Measurements from ENCODE around the gene ZNF609.

Gene ZNF609

GRCh38 chr15:64443016-64443415 is 17.4 kb upstream of the ZNF609 start:
- TF ChIP-seq, protein P1, sequence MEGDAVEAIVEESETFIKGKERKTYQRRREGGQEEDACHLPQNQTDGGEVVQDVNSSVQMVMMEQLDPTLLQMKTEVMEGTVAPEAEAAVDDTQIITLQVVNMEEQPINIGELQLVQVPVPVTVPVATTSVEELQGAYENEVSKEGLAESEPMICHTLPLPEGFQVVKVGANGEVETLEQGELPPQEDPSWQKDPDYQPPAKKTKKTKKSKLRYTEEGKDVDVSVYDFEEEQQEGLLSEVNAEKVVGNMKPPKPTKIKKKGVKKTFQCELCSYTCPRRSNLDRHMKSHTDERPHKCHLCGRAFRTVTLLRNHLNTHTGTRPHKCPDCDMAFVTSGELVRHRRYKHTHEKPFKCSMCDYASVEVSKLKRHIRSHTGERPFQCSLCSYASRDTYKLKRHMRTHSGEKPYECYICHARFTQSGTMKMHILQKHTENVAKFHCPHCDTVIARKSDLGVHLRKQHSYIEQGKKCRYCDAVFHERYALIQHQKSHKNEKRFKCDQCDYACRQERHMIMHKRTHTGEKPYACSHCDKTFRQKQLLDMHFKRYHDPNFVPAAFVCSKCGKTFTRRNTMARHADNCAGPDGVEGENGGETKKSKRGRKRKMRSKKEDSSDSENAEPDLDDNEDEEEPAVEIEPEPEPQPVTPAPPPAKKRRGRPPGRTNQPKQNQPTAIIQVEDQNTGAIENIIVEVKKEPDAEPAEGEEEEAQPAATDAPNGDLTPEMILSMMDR (IDR thresholded peaks at IDR 0.05; ENCODE audit: control insufficient read depth, insufficient read depth, low read depth, low read length, missing control alignments): no peak
- H3K4me3 ChIP-seq (ENCODE audit: control insufficient read depth, low read depth, low read length): no peak overlapping the region
- no peak for DNase-seq (ENCODE audit: low read depth)

DNA sequence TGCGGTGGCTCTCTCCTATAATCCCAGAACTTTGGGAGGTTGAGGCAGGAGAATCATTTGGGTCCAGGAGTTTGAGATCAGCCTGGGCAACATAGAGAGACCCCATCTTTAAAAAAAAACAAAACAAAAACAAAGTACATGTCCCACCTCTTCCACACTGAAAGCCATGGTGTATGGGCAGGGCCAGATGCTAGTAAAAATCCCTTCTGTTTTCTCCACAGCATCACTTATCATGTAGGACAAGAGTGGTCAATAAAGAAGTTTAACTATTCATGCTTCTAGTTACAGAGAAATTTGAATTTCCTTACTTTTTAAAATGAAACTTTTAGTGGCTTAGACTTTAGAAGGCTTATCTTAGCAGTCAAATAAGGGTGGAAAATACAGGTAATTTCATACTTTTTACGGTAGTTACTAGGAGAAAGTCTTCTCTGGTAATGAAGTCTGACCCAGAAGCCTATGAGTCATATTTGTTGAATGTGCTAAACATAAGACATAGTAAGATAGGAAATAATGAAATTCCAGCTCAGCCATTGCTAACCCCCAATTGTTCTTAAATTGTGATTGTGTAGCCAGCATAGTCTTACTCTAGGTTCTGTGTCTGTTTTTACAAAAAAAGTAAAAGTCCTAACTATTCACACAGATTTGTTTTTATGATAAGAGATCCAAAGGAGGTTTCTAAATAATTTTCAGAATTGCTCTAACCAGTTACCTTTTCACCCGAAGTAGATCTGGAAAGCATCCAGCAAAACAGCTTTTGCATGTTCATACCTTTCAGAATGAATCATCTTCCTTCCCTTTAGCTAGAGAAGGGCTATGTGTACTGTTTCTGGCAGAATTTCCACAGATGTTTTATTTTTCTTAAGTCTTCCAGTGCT is 16.4 kb upstream of the ZNF609 start:
- peak; percentile 43 for DNase-seq (ENCODE audit: low read depth)
- H3K4me3 ChIP-seq (ENCODE audit: control insufficient read depth, low read depth, low read length): no peak overlapping the region

DNA sequence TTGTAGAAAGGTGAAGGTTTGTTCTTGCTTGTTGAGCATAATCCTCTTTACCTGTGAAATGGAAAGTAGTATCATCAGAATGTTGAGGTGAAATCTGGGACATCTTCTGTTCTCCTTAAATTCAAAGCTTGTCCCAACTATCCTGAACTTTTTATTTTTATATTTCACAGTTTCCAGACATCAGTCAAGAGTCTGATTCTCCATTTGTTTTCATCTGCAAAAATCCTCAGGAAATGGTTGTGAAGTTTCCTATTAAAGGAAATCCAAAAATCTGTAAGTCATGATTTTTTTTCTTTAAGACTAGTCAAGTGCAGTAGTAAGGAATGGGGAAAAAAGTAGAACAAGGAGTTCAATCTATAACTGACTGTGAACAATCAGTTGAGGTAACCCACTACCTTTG is 15.5 kb upstream of the ZNF609 start:
- TF ChIP-seq, protein P1 (IDR thresholded peaks at IDR 0.05; ENCODE audit: control insufficient read depth, insufficient read depth, low read depth, low read length, missing control alignments): no peak
- no peak for DNase-seq (ENCODE audit: low read depth)
- H3K4me3 ChIP-seq (ENCODE audit: control insufficient read depth, low read depth, low read length): no peak overlapping the region

More for the DNA sequence above, 16.4 kb upstream of the ZNF609 start:
- TF ChIP-seq, protein P1 (IDR thresholded peaks at IDR 0.05; ENCODE audit: control insufficient read depth, insufficient read depth, low read depth, low read length, missing control alignments): no peak

DNA sequence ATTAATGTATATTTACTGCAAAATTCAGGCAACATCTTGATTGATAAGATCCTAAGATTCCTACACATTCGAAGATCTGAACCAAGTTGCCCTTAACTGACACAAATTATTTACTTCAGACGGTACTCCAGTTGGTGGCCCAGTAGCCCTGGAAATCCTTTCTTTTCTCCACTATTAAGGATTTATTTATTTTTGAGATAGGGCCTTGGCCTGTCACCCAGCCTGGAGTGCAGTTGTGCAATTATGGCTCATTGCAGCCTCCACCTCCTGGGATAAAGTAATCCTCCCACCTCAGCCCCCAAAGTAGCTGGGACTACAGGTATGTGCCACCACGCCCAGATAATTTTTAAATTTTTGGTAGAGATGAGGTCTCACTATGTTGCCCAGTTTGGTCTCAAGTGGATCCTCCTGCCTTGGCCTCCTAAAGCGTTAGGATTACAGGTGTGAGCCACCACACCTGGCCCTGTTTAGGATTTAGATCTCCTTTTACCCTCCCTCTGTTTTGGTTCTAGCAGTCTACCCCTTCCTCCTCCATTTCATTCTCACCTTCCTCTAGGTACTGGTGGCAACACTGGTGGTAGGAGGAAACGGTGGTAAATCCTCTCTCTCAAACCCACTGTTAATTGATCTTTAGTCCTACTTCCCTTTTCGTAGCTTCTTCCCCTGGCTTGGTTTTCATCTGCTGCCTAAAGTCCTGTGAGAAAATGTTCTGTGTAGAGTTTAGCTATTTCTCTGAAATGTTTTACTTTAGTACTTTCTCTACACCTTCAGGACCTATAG is 12.7 kb upstream of the ZNF609 start:
- no peak for DNase-seq (ENCODE audit: low read depth)
- TF ChIP-seq, protein P1 (IDR thresholded peaks at IDR 0.05; ENCODE audit: control insufficient read depth, insufficient read depth, low read depth, low read length, missing control alignments): no peak
- H3K4me3 ChIP-seq (ENCODE audit: control insufficient read depth, low read depth, low read length): no peak overlapping the region

GRCh38 chr15:64452988-64453688 is 7.2 kb upstream of the ZNF609 start:
- TF ChIP-seq, protein P1 (IDR thresholded peaks at IDR 0.05; ENCODE audit: control insufficient read depth, insufficient read depth, low read depth, low read length, missing control alignments): no peak
- no peak overlapping the region for H3K4me3 ChIP-seq (ENCODE audit: control insufficient read depth, low read depth, low read length)
- DNase-seq (ENCODE audit: low read depth): no peak

DNA sequence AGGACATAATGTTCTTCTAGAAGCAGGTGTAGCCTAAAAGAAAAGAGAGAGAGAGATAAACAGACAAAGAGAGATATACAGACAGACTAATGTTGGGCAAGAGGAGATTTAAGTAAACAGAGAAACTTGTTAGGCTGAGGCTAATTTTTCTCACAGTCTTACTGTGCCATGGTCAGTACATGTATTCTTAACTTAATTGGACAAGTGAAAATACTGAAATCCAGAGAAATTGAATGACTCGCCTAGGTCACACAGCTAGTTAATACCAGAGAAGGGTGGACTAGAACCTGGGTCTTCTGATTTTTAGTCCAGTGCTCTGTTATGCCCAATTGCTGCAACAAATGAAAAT is 6.7 kb upstream of the ZNF609 start:
- no peak for DNase-seq (ENCODE audit: low read depth)
- H3K4me3 ChIP-seq (ENCODE audit: control insufficient read depth, low read depth, low read length): no peak overlapping the region
- TF ChIP-seq, protein P1 (IDR thresholded peaks at IDR 0.05; ENCODE audit: control insufficient read depth, insufficient read depth, low read depth, low read length, missing control alignments): no peak
